GM21360 (cell line): ENCODE data around the gene IL12RB1.

Experiments used
- ATAC-seq: cut with Tn5 transposase; IDR thresholded peaks from one replicate; pipeline ENCODE4 v1.9.1; 2021; ENCODE audit warnings: mild to moderate bottlenecking, moderate library complexity; ENCODE audit not compliant: unreplicated experiment

Gene IL12RB1

GRCh38 chr19:18013210-18014111 lies 73.3 kb downstream of the IL12RB1 start:
- ATAC-seq, result no peak

- no peak for ATAC-seq
Observed at GRCh38 chr19:18010149-18010548, 76.6 kb downstream of the IL12RB1 start.

GRCh38 chr19:18009412-18010066 lies 77.2 kb downstream of the IL12RB1 start:
- no peak for ATAC-seq
